Keratinocyte (primary cell): ENCODE results near the gene CTXN1. TPM values are rescaled to one million over a fixed set of nuclear protein-coding genes. Genes with fewer than 3 reads are reported as not detected.
A peak's percentile ranks its signal among the peaks of the same experiment; 100 is the strongest.
"Not testable (repeated sequence)": the region's sequence is repeated elsewhere in the genome, so short reads cannot be mapped to it uniquely, and the experiment has no call there.

ENCODE experiments used
- DNase-seq: peaks from one replicate; pipeline ENCODE4 v3.0.0-alpha.2; 2011; ENCODE audit warnings: low read depth, missing footprints, low spot score
- FAIRE-seq: peaks from 2 replicates; lab custom pipeline; 2011; peaks lifted over from hg19 to GRCh38; lab: Jason Lieb, UNC
- H2AFZ ChIP-seq: 2 replicates; pipeline ENCODE4 v1.6.0; 2012; ENCODE audit warnings: low read length, control low read depth, inconsistent platforms; ENCODE audit not compliant: control insufficient read depth
- H3K27ac ChIP-seq: 2 replicates; pipeline ENCODE4 v1.5.1; 2011; ENCODE audit warnings: low read length; ENCODE audit not compliant: control insufficient read depth, insufficient read depth
- H3K27me3 ChIP-seq: 3 replicates; pipeline ENCODE4 v1.6.0; 2011; ENCODE audit warnings: low read length; ENCODE audit not compliant: control insufficient read depth, insufficient read depth; ENCODE audit errors: extremely low read depth
- H3K36me3 ChIP-seq, 2 experiments: 2 replicates in 1 of 2; 3 replicates in 1 of 2; pipeline ENCODE4 v1.5.1; 2011; ENCODE audit warnings: low read length in 2 of 2, mild to moderate bottlenecking in 1 of 2; ENCODE audit not compliant: control insufficient read depth in 2 of 2, insufficient read depth in 2 of 2; ENCODE audit errors: extremely low read depth in 1 of 2
- H3K4me1 ChIP-seq: 3 replicates; pipeline ENCODE4 v1.5.1; 2011; ENCODE audit warnings: low read length; ENCODE audit not compliant: control insufficient read depth, insufficient read depth; ENCODE audit errors: extremely low read depth
- H3K4me2 ChIP-seq: 3 replicates; pipeline ENCODE4 v1.6.0; 2011; ENCODE audit warnings: low read depth, low read length; ENCODE audit not compliant: control insufficient read depth, insufficient read depth; ENCODE audit errors: extremely low read depth
- H3K4me3 ChIP-seq, 3 experiments: fragments of 200-600 bp in 1 of 3; sonication (generic) in 1 of 3; 2 replicates in 2 of 3; 3 replicates in 1 of 3; pipeline ENCODE4 v1.5.1; 2011 to 2016; ENCODE audit warnings: low read length in 3 of 3, mild to moderate bottlenecking in 3 of 3, control low read depth in 2 of 3, inconsistent platforms in 1 of 3, low read depth in 1 of 3, mixed read lengths in 1 of 3, mixed run types in 1 of 3, moderate library complexity in 1 of 3; ENCODE audit not compliant: control insufficient read depth in 2 of 3, insufficient read depth in 2 of 3; ENCODE audit errors: extremely low read depth in 1 of 3
- H3K79me2 ChIP-seq: 2 replicates; pipeline ENCODE4 v1.6.0; 2012; ENCODE audit warnings: low read length; ENCODE audit not compliant: control insufficient read depth, insufficient read depth
- H3K9ac ChIP-seq: 3 replicates; pipeline ENCODE4 v1.6.0; 2011; ENCODE audit warnings: low read length; ENCODE audit not compliant: control insufficient read depth, insufficient read depth; ENCODE audit errors: extremely low read depth
- H3K9me1 ChIP-seq: 3 replicates; pipeline ENCODE4 v1.6.0; 2011; ENCODE audit warnings: low read length; ENCODE audit not compliant: control insufficient read depth, insufficient read depth; ENCODE audit errors: extremely low read depth
- H3K9me3 ChIP-seq: 2 replicates; pipeline ENCODE4 v1.5.1; 2012; ENCODE audit warnings: low read depth, low read length; ENCODE audit not compliant: control insufficient read depth
- H4K20me1 ChIP-seq: 3 replicates; pipeline ENCODE4 v1.6.0; 2011; ENCODE audit warnings: low read length; ENCODE audit not compliant: control insufficient read depth, insufficient read depth; ENCODE audit errors: extremely low read depth
- CTCF ChIP-seq, 3 experiments: IDR thresholded peaks in 1 of 3; conservative IDR thresholded peaks in 1 of 3; optimal IDR thresholded peaks in 1 of 3; 2 replicates in 2 of 3; 3 replicates in 1 of 3; pipeline versions ENCODE3 to v1.5.1; 2011; ENCODE audit warnings: low read length in 3 of 3, mild to moderate bottlenecking in 3 of 3, moderate library complexity in 2 of 3, control low read depth in 1 of 3, inconsistent platforms in 1 of 3; ENCODE audit not compliant: insufficient read depth in 2 of 3; ENCODE audit errors: extremely low read depth in 1 of 3
- EZH2 ChIP-seq: IDR thresholded peaks from one replicate; pipeline ENCODE4 v1.6.1; 2012; ENCODE audit warnings: inconsistent platforms, mild to moderate bottlenecking, low read length, moderate library complexity
- dilution Hi-C: fragments of 300-500 bp; cut with MboI; formaldehyde crosslinking; loops from one replicate; pipeline ENCODE4 v1.7.0; 2020; ENCODE audit warnings: low sequenced_read_pairs; ENCODE audit not compliant: extremely low pct_ligation_motif_present
- polyA plus RNA-seq, 5 experiments: library from polyadenylated mRNA; depleted of rRNA in 3 of 5; stranded (reverse) in 3 of 5; stranded (forward) in 1 of 5; unstranded in 1 of 5; fragments of >200 nt; gene quantifications; 1 replicate in 1 of 5; 2 replicates in 3 of 5; 3 replicates in 1 of 5; pipeline versions ENCODE4 v1.2.1 to v1.2.3, GENCODE V29; 2011 to 2012; ENCODE audit warnings: missing spikeins in 2 of 5, low read depth in 1 of 5, low replicate concordance in 1 of 5

CTXN1 gene
- polyA plus RNA-seq, 1 donor (not counting 4 experiments of a cell fraction or from before 2014, with no cell fraction given), result 0.41 TPM

DNA sequence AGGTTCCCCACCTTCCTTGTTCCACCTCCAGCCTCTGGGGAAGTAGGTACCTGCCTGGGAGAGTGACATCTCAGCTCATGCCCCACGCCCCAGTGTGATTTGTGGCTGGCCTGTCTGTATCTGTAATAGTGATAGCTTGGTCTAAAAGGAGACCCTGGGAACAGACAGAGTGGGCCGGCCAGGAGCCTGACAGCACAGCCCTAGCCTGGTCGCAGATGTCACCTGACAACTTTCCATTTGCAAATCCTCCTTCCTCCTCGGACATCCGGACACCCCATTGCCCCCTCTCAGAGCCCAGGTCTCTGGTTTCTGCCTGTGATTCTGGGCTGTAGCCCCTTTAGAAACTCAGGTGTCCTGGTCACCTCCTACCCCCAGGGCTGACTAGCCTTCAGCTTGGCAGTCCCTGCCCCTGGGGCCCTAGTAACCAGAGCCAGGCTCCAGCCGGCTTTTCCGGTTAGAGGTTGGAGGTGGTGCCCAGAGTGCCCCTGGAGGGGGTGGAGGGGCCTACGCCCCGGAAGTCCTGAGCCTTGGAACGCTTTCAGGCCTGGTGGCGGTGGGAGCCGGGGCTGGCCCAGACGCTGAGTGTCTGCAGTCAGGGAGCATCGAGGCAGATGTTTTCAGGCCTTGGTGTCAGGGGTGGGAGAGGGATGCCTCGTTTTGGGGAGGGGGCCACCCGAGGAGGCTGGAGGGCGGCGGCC is 31.2 kb downstream of the CTXN1 start:
- peak; percentile 58 for FAIRE-seq
- peak overlapping the region; percentile 48 for H3K4me2 ChIP-seq
- H3K27me3 ChIP-seq, result no peaks in the 10 kb centered on the region
- H3K9ac ChIP-seq, result peak overlapping the region; percentile 66
- TF ChIP-seq CTCF (optimal IDR thresholded peaks at IDR 0.05 in 1 of 3, IDR thresholded peaks at IDR 0.05 in 1 of 3, conservative IDR thresholded peaks at IDR 0.05 in 1 of 3; ENCODE audit: extremely low read depth in 1 of 3, insufficient read depth in 2 of 3, low read length in 3 of 3), result peak in 1 of 3 experiments; percentile 10
- no peak for TF ChIP-seq EZH2
- H3K4me1 ChIP-seq, result peaks cover 29% of the 10 kb centered on the region
- dilution Hi-C loops, result no loop called here
- no peaks in the 10 kb centered on the region for H4K20me1 ChIP-seq
- H3K9me1 ChIP-seq, result no peaks in the 10 kb centered on the region
- no peaks in the 10 kb centered on the region for H3K9me3 ChIP-seq
- peak overlapping the region; percentile 61 for H3K27ac ChIP-seq
- H3K36me3 ChIP-seq, result peaks cover 11 to 12% of the 10 kb centered on the region in 2 experiments
- H2AFZ ChIP-seq, result no peak overlapping the region
- H3K79me2 ChIP-seq, result peaks cover 9% of the 10 kb centered on the region
- DNase-seq, result no peak
- no peak overlapping the region for H3K4me3 ChIP-seq

GRCh38 chr19:7893362-7894101 is 32.4 kb downstream of the CTXN1 start:
- Histone ChIP-seq H3K27ac (peak overlapping the region; percentile 40), H3K79me2 (peaks cover 14% of the 10 kb centered on the region), H3K4me1 (peaks cover 35% of the 10 kb centered on the region)
- H3K4me3 ChIP-seq, H3K36me3 ChIP-seq, dilution Hi-C loops, H3K9me1 ChIP-seq, H3K9ac ChIP-seq, H2AFZ ChIP-seq, DNase-seq, H3K4me2 ChIP-seq, H4K20me1 ChIP-seq, H3K27me3 ChIP-seq, H3K9me3 ChIP-seq, FAIRE-seq: not testable (repeated sequence)
